GM21737 (cell line): ENCODE data around the gene AFDN.

Source experiments
- ATAC-seq: cut with Tn5 transposase; IDR thresholded peaks from one replicate; pipeline ENCODE4 v1.9.1; 2021; ENCODE audit warnings: mild to moderate bottlenecking, moderate library complexity; ENCODE audit not compliant: unreplicated experiment

The AFDN gene

DNA sequence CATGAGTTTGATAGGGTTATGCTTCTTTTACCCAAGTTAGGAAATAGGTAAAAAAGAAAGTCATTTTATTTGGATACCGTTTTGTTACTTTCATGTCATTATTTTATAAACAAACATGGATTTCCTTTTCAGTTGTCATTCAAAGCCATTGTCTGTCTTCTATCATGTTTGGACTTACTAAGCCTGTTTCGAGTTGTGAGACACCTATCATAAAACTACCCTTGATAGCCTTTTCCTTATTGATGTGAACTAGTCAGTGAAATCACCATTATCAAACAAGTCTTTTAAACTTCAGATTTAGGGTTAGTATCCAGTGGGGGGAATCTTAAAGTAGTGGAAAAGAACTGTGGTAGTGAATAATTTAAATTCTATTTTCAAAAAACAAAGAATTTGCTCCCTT lies 85.8 kb downstream of the AFDN start:
- no peak for ATAC-seq

GRCh38 chr6:167913699-167914098 lies 87.0 kb downstream of the AFDN start:
- no peak for ATAC-seq

DNA sequence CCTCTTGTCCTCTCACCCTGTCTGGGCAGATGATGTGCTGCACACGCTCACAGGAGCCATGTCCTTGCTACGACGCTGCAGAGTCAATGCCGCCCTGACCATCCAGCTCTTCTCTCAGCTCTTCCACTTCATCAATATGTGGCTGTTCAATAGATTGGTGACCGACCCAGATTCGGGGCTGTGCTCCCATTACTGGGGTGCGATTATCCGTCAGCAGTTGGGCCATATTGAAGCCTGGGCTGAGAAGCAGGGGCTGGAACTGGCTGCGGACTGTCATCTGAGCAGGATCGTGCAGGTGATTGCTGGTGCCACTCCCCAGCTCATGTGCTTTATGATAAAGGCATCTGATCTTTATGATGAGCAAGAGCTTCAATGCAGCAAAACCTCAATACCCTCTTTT lies 88.4 kb downstream of the AFDN start:
- no peak for ATAC-seq

- ATAC-seq: no peak
These were observed 90.9 kb downstream of the AFDN start for GRCh38 chr6:167917551-167918154.

- ATAC-seq: no peak
These were observed 92.0 kb downstream of the AFDN start for GRCh38 chr6:167918548-167919278.

DNA sequence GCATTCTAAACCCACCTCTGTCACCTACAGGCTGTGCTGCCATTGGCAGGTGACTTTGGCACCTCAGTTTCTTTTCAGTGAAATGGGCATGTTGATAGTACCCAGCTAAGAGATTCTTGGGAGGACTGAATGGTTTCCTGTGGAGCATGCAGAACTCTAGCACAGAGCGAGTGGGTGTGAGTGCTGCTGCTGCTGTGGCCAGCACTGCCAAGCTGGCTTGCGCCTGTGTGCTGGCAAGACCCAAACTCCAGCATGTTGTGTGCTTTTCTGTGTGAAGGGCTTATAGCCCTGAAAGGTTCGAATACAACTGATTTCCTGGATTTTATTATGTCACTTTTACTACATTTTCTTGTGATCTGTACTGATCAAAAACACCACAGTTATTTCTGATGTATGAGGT lies 92.6 kb downstream of the AFDN start:
- ATAC-seq: no peak

DNA sequence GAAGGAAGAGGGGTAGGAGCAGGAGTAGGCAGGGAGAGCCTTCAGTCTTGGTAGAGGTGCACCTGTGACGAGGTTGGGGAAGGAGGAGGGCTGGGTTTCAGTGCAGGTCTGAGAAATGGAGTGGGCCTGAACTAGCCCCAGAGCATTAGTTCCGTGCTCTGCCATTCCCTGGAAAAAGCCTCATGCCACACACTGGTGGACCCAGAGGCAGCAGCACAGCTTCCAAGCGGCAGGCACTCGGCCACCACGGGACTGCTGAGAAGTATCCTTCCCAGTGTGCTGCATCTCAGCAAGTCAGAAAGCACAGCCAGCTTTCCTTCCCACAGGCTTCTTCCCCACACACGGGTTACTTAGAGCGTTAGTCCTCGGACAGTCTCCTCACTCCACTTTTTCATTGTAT lies 93.5 kb downstream of the AFDN start:
- ATAC-seq: no peak

- ATAC-seq: no peak
These were observed 95.1 kb downstream of the AFDN start for GRCh38 chr6:167921831-167922230.

GRCh38 chr6:167925026-167925425 lies 98.3 kb downstream of the AFDN start:
- no peak for ATAC-seq

GRCh38 chr6:167927246-167927645 lies 100.5 kb downstream of the AFDN start:
- ATAC-seq: no peak

DNA sequence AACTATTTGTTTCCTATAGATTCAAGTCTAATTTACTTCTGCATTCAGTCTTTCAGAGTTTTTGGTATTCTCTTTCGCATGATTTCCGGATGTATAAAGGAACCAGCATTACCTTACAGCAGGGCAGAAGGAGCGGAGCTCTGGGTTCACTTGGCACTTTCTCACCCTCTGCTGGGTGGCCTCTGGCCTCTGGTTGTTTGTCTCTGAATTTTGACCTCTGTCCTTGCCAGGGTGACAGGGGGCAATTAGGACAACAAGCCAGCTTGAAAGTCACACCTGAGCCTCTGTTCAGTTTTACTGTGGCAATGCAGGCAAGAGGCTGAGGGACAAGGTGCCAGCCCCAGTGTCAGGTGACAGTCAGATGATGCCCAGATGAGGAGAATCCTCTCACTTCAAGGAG lies 101.4 kb downstream of the AFDN start:
- no peak for ATAC-seq

GRCh38 chr6:167930295-167930694 lies 103.6 kb downstream of the AFDN start:
- no peak for ATAC-seq

GRCh38 chr6:167932468-167933276 lies 106.0 kb downstream of the AFDN start:
- ATAC-seq: no peak

DNA sequence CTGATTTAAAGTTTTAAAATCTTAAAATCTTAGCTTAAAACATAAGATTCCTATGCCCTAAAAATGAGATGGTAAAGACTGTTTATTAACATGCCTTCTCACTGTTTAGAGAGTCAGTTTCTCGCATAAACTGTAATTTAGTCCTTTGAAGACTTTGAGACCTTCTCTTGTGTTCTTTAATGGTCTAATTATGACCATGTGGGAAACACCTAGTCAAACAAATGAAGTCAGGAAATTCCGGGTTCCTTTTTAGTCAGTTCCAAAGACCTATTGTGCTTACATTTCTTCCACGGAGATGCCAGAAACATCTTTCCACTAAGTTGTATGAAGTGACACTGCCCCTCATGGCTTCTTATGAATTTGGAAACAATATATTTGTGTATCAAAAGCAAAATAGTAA lies 106.6 kb downstream of the AFDN start:
- ATAC-seq: no peak

DNA sequence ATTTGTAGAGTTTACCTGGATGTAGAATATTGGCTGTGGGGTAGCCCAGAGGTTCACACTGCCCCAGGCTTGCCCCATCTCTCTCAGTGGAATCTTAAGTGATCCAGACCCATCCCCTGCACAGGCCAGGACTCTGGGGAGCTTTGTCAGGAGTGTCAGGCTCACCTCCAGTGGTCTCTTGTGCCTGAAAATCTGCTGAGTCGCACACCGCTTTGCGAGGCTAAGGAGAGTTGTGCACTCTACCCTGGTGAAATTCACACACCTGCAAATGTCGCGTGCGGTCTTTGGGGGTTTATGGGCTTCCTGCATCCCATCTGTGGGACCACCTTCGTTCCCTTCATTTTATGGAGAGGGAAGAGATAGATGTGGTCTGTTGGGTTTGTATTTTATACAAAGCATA lies 107.1 kb downstream of the AFDN start:
- ATAC-seq: no peak

- ATAC-seq: no peak
These were observed 107.7 kb downstream of the AFDN start for GRCh38 chr6:167934426-167934864.

DNA sequence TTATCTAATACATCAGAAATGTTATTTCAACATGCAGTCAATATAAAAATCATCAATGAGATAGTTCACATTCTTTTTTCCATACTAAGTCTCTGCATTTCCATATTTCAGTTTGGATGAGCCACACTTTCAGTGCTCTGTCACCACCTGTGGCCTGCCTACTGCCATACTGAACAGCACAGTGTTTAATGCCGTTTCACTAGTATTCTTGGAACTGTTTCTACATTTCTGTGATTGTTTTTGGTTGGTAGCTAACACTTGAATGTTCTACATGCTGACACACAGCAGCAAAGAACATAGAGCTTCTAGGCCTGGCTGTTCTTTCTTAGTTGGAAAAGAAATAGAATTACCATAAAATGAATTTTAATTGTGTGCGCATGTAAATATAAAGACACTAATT lies 109.3 kb downstream of the AFDN start:
- no peak for ATAC-seq

GRCh38 chr6:167937301-167937700 lies 110.6 kb downstream of the AFDN start:
- no peak for ATAC-seq

- no peak for ATAC-seq
These were observed 111.5 kb downstream of the AFDN start for GRCh38 chr6:167937948-167938911.

DNA sequence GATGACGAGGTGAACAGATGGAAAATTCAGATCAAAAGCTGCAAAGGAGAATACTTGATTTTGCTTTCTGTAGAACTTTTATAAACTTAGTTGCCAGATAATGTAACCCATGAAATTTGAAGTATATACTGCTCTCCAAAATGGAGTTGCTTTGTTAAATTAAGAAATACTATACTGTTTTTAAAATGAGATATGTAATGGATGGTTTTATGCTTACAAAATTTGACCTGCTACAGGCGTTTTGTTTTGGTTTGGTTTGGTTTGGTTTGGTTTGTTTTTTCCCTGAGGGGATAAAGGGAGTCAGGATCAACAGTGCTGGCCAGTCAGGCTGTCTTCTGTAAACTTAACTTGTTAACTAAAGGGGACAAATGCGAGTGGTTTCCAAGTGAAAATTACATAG lies 115.1 kb downstream of the AFDN start:
- ATAC-seq: no peak

- no peak for ATAC-seq
These were observed 117.4 kb downstream of the AFDN start for GRCh38 chr6:167944130-167944529.
